ENCODE results near the gene NOTCH4.

The NOTCH4 gene

Small RNA genes lying within 50 kb of the gene (small RNA-seq; reads per million reads assigned to genes)
- gene AL662884.1 (0 reads per million in 2 experiments), gene MIR6833 (0 reads per million in 2 experiments)

Data from SK-N-DZ (cell line).